SH-SY5Y (cell line): Measurements from ENCODE around the gene LCNL1.

Source experiments
- GATA2 ChIP-seq: IDR thresholded peaks from 2 replicates; pipeline ENCODE4 v1.6.1; 2011; ENCODE audit warnings: mild to moderate bottlenecking, low read depth, low read length
- GATA3 ChIP-seq: IDR thresholded peaks from 2 replicates; pipeline ENCODE4 v1.6.1; 2011; ENCODE audit warnings: low read depth, mild to moderate bottlenecking, low read length, moderate library complexity

GRCh38 chr9:137017791-137018497 is 35.2 kb downstream of the LCNL1 start:
- TF ChIP-seq GATA2: no peak
- TF ChIP-seq GATA3: no peak
